DOHH2 (cell line): ENCODE measurements around the gene TAF4.

Experiments
- H3F3A ChIP-seq: fragments of 200-600 bp; sonication (generic), shearing (Covaris generic); 2 replicates; pipeline ENCODE4 v1.6.0; 2016; ENCODE audit warnings: antibody characterized with exemption, mild to moderate bottlenecking; ENCODE audit not compliant: control insufficient read depth, insufficient read depth
- H3K27ac ChIP-seq: fragments of 200-600 bp; sonication (generic); 2 replicates; pipeline ENCODE4 v1.5.1; 2014; ENCODE audit warnings: low read depth, mild to moderate bottlenecking, low read length, moderate library complexity
- H3K27me3 ChIP-seq: fragments of 200-600 bp; sonication (generic); 2 replicates; pipeline ENCODE4 v1.6.1; 2014; ENCODE audit warnings: mild to moderate bottlenecking, low read length, mixed read lengths; ENCODE audit not compliant: control insufficient read depth
- H3K36me3 ChIP-seq: fragments of 200-600 bp; sonication (generic); 2 replicates; pipeline ENCODE4 v1.6.1; 2014; ENCODE audit warnings: mild to moderate bottlenecking, low read length, moderate library complexity, mixed read lengths; ENCODE audit not compliant: control insufficient read depth
- H3K4me1 ChIP-seq: fragments of 200-600 bp; sonication (generic); 2 replicates; pipeline ENCODE4 v1.6.1; 2014; ENCODE audit warnings: mild to moderate bottlenecking, low read length, mixed read lengths; ENCODE audit not compliant: control insufficient read depth
- H3K4me2 ChIP-seq: fragments of 200-600 bp; sonication (generic); 2 replicates; pipeline ENCODE4 v1.6.0; 2014; ENCODE audit warnings: mild to moderate bottlenecking, low read length, moderate library complexity
- H3K4me3 ChIP-seq: fragments of 200-600 bp; sonication (generic); 2 replicates; pipeline ENCODE4 v1.5.1; 2014; ENCODE audit warnings: mild to moderate bottlenecking, low read length, mixed read lengths
- H3K79me2 ChIP-seq: fragments of 200-600 bp; sonication (generic); 2 replicates; pipeline ENCODE4 v1.6.1; 2014; ENCODE audit warnings: mild to moderate bottlenecking, low read length, mixed read lengths; ENCODE audit not compliant: control insufficient read depth
- H3K9me2 ChIP-seq: fragments of 200-600 bp; sonication (generic); replicated peaks from 2 replicates; pipeline ENCODE4 v1.6.1; 2014; ENCODE audit warnings: mild to moderate bottlenecking, low read length, mixed read lengths; ENCODE audit not compliant: control insufficient read depth
- H3K9me3 ChIP-seq: fragments of 200-600 bp; sonication (generic); 2 replicates; pipeline ENCODE4 v1.6.1; 2014; ENCODE audit warnings: antibody characterized with exemption, low read length, mixed read lengths; ENCODE audit not compliant: control insufficient read depth, insufficient read depth
- H4K20me1 ChIP-seq: fragments of 200-600 bp; sonication (generic); 2 replicates; pipeline ENCODE4 v1.6.0; 2014; ENCODE audit warnings: low read depth, mild to moderate bottlenecking, antibody characterized with exemption, low read length, moderate library complexity; ENCODE audit not compliant: control insufficient read depth, insufficient read depth
- EZH2phosphoT487 ChIP-seq: fragments of 200-600 bp; sonication (generic); IDR thresholded peaks from 2 replicates; pipeline ENCODE4 v1.6.1; 2017; ENCODE audit warnings: borderline replicate concordance, mild to moderate bottlenecking, antibody characterized with exemption, low read length, moderate library complexity, mixed read lengths
- TF ChIP-seq, protein P1 (sequence below): fragments of 200-600 bp; sonication (generic); IDR thresholded peaks from one replicate; pipeline ENCODE4 v1.5.1; 2014; ENCODE audit warnings: antibody characterized with exemption, mild to moderate bottlenecking, low read depth, low read length; ENCODE audit not compliant: poor library complexity, severe bottlenecking

The TAF4 gene

DNA sequence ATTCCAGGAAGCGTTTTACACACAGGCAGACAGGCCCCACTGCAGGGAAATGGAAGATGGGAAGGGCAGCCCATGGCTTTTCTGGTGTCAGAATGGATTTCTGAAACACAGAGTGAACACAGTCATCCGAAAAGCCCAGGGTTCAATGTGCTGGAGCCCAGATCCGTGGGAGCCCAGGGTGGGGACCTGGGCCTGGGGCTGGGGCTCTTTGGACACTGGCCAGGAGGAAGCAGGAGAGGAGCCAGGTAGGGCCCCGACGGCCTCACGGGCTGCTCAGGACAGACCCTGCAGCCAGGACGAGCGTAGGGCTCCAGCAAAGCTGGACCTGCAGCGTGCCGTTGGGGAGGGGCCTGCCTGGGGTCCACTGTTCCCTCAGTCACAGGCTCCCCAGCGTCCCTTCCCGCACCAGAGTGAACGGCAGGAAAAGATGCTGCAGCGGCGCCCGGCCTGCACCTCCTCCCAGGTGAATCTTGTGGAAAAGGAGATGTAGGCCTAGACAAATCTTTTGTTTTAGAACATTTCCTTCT lies 32.3 kb upstream of the TAF4 start:
- Histone ChIP-seq H3K4me2 (no peak overlapping the region), H3K4me3 (no peak overlapping the region), H3K9me3 (no peaks in the 10 kb centered on the region), H4K20me1 (no peaks in the 10 kb centered on the region), H3K9me2 (no peaks in the 10 kb centered on the region), H3F3A (no peaks in the 10 kb centered on the region), H3K4me1 (no peaks in the 10 kb centered on the region), H3K27ac (no peak overlapping the region), H3K36me3 (no peaks in the 10 kb centered on the region), H3K27me3 (no peaks in the 10 kb centered on the region; the same call in 1 of the 2 replicates), H3K79me2 (no peaks in the 10 kb centered on the region)
- TF ChIP-seq EZH2phosphoT487: no peak
- TF ChIP-seq, protein P1, sequence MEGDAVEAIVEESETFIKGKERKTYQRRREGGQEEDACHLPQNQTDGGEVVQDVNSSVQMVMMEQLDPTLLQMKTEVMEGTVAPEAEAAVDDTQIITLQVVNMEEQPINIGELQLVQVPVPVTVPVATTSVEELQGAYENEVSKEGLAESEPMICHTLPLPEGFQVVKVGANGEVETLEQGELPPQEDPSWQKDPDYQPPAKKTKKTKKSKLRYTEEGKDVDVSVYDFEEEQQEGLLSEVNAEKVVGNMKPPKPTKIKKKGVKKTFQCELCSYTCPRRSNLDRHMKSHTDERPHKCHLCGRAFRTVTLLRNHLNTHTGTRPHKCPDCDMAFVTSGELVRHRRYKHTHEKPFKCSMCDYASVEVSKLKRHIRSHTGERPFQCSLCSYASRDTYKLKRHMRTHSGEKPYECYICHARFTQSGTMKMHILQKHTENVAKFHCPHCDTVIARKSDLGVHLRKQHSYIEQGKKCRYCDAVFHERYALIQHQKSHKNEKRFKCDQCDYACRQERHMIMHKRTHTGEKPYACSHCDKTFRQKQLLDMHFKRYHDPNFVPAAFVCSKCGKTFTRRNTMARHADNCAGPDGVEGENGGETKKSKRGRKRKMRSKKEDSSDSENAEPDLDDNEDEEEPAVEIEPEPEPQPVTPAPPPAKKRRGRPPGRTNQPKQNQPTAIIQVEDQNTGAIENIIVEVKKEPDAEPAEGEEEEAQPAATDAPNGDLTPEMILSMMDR: no peak

DNA sequence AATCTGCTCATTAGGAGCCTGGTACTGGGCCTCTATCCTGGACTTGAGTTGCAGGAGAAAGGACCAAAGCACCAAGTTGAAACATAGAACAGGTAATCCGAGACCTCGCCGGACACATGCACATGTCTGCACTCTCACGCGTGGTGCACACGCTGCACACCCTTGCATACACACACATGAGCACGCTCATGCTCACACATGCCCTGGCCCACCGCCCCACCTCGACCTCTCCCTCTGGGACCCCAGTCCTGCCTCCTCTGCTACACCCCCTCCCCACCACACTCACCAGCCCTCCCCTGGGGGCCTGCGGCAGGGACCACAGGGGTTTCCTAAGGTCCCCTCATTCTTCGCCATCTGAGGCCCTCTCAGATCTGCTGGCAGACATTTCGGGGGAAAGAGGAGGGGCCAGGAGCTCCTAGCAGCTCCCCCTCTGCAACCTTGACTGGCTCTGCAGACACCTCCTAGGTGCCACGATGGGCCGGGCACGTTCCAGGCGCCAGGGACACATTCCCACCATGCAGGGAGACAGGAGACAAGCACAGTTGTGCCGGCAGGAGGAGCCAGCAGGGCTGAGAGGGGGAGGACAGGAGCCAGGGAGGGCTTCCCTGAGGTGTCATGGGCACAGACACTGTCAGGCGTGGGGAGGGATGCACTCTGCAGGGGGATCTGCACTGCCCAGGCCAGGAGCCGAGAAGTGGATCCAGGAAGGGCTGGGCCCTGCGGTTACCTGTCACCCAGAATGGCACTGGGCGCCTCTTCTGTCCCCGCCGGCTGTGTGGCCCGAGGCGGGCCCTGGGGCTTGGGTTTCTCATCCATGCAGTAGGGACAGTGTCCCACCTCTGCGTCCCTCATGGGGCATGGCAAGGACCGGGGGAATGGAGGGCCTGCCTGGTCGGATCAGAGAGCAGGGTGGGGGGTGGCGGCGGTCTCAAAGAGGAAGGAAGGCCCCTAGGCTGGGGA lies 31.0 kb upstream of the TAF4 start:
- no peak overlapping the region for H3K4me3 ChIP-seq
- no peaks in the 10 kb centered on the region for H3F3A ChIP-seq
- no peaks in the 10 kb centered on the region for H3K79me2 ChIP-seq
- no peak overlapping the region for H3K4me2 ChIP-seq
- H3K9me2 ChIP-seq: no peaks in the 10 kb centered on the region
- peaks cover 3% of the 10 kb centered on the region for H3K27me3 ChIP-seq
- H3K27ac ChIP-seq: no peak overlapping the region
- H3K9me3 ChIP-seq: no peaks in the 10 kb centered on the region
- no peaks in the 10 kb centered on the region for H3K36me3 ChIP-seq
- no peaks in the 10 kb centered on the region for H3K4me1 ChIP-seq
- TF ChIP-seq EZH2phosphoT487: no peak
- TF ChIP-seq, protein P1: no peak
- no peaks in the 10 kb centered on the region for H4K20me1 ChIP-seq

DNA sequence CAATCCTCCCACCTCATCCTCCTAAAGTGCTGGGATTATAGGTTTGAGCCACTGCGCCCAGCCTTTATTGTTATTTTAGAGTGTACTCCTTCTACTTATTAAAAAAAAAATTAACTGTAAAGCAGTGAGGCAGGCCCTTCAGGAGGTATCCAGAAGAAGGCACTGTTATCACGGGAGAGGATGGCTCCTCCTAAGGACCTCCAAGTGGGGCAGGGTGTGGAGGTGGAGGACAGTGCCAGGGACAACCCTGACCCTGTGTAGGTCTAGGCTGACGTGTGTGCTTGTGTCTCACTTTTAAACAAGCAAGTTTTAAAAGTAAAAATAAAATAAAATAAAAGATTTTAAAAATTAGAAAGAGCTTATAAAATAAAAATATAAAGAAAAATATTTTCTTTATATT lies 23.7 kb upstream of the TAF4 start:
- no peak overlapping the region for H3K4me2 ChIP-seq
- no peak overlapping the region for H3K27ac ChIP-seq
- no peaks in the 10 kb centered on the region for H3K4me1 ChIP-seq
- H3K9me3 ChIP-seq: no peaks in the 10 kb centered on the region
- peaks cover 5% of the 10 kb centered on the region for H3K27me3 ChIP-seq
- no peaks in the 10 kb centered on the region for H3K9me2 ChIP-seq
- no peaks in the 10 kb centered on the region for H4K20me1 ChIP-seq
- H3K79me2 ChIP-seq: no peaks in the 10 kb centered on the region
- no peak overlapping the region for H3K4me3 ChIP-seq
- H3F3A ChIP-seq: no peaks in the 10 kb centered on the region
- no peaks in the 10 kb centered on the region for H3K36me3 ChIP-seq
- TF ChIP-seq, protein P1: no peak
- TF ChIP-seq EZH2phosphoT487: no peak
